AG10803 (cell line): ENCODE data around the gene MYO3B.

Experiments used
- DNase-seq: peaks from one replicate; pipeline ENCODE4 v3.0.0; 2010; ENCODE audit warnings: low read depth
- H3K4me3 ChIP-seq: 2 replicates; pipeline ENCODE4 v1.5.1; 2011; ENCODE audit warnings: mild to moderate bottlenecking, low read length, control low read depth
- CTCF ChIP-seq: conservative IDR thresholded peaks from 2 replicates; pipeline ENCODE4 v1.5.1; 2011; ENCODE audit warnings: mild to moderate bottlenecking, low read length, control low read depth, inconsistent platforms

Gene MYO3B

DNA sequence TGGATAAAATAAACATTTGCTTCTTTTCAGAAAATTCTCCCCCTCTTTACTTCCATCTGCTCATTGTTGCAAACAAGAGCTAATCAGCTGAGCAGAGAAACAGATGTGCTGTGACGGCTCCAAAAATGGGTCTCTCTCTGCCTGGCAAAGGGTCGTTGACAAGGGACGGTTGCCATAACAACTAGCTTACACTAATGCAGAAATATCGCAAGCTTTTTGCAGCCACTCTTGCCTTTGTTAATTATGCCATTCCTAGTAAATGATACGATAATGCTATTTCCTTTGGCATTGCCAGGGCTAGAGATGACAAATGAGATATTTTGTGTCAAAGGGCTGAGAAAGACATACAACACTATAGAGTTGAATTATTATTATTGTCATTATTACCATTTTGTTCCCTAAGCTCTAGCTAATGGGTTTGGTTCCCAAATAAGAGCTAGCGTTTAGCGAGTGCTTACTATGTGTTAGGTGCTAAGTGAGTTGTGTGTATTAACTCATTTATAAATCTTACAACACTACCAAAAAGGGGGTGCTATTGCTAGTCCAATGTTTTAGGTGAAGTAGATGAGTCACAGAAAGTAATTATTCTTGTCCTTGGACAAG, 46.8 kb downstream of the MYO3B start:
- DNase-seq = peak; percentile 23
- no peak for TF ChIP-seq CTCF
- H3K4me3 ChIP-seq = no peak overlapping the region

DNA sequence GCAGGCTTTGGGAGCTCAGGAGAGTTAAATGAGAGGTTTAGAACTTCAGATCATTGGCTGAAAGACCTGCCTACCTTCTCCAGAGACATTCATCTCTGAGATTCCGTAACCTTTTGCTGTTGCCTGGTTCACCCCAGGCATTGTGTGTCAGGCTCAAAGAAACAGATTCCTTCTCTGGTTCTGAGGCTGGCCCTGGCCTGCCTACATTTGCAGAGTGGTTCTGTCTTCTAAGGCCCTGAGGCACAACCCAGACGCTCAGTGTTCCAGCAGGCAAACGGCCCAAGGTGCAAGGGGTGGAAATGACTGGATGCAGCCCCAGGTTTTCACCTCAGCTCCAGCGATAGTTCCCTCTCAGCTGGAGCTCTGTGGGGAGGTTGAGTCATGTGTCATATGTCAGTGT, 48.3 kb downstream of the MYO3B start:
- DNase-seq = no peak
- TF ChIP-seq CTCF = no peak
- no peak overlapping the region for H3K4me3 ChIP-seq

DNA sequence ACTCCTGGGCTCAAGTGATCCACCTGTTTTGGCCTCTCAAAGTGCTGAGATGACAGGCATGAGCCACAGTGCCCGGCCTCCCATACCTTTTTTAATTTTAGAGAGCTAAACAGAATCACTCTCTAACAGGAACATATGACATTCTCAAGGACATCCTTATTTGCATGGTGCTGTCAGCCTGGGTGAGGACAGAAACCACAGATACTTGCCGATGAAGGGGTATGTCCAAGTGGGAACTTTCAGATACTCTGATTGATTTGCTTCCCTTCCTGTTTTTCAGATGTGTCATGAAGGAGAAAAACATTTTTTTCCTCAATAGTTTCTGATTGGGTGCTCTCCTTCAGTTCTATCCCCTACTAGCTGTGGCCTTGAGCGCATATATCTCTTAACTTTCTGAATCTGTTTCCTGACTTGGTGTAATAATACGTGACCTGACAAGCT, 49.6 kb downstream of the MYO3B start:
- TF ChIP-seq CTCF = no peak
- H3K4me3 ChIP-seq = no peak overlapping the region

GRCh38 chr2:170227951-170228350, 50.0 kb downstream of the MYO3B start:
- TF ChIP-seq CTCF = no peak
- no peak overlapping the region for H3K4me3 ChIP-seq
- no peak for DNase-seq

More for the DNA sequence above, 49.6 kb downstream of the MYO3B start:
- DNase-seq = no peak

- no peak for TF ChIP-seq CTCF
- no peak for DNase-seq
- no peak overlapping the region for H3K4me3 ChIP-seq
Measured at GRCh38 chr2:170228429-170228828, 50.5 kb downstream of the MYO3B start.

GRCh38 chr2:170229125-170229524, 51.2 kb downstream of the MYO3B start:
- TF ChIP-seq CTCF = no peak
- no peak for DNase-seq
- no peak overlapping the region for H3K4me3 ChIP-seq

DNA sequence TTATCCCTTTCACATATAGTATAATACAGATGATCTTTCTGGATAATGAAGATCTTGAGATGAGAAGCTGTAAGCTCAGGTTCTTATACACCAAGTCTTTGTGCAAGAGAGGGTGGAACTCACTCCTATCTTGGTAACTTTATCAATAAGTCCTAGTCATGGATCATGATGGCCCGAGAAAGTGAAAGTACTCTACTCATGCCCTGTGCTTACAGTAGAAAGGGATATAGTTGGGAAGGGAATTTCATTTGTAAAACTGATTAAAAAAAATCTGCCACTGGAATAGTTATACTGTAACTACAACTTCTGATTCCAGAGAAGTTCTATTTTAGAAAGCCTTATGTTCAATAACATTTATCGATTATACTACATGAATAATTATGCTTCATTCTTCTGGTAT, 51.8 kb downstream of the MYO3B start:
- TF ChIP-seq CTCF = no peak
- no peak overlapping the region for H3K4me3 ChIP-seq
- no peak for DNase-seq
